Measurements from ENCODE around the gene COASY. TPM values are rescaled to one million over a fixed set of nuclear protein-coding genes. Genes with fewer than 3 reads are reported as not detected.
A peak's percentile ranks its signal among the peaks of the same experiment; 100 is the strongest.
"Not testable (repeated sequence)": the region's sequence is repeated elsewhere in the genome, so short reads cannot be mapped to it uniquely, and the experiment has no call there.

The COASY gene
- total RNA-seq, 1 experiment from 2014 or later: 131 TPM

- TF ChIP-seq MLX (CRISPR knock-in tag; IDR thresholded peaks at IDR 0.05): no peak
- TF ChIP-seq ERG (CRISPR knock-in tag; IDR thresholded peaks at IDR 0.05): no peak
- TF ChIP-seq FOXJ3 (CRISPR knock-in tag; IDR thresholded peaks at IDR 0.05; ENCODE audit: borderline replicate concordance): no peak
- no peak for TF ChIP-seq TP53 (CRISPR knock-in tag; IDR thresholded peaks at IDR 0.05)
- TF ChIP-seq ZNF121 (CRISPR knock-in tag; IDR thresholded peaks at IDR 0.05): no peak
- no peak for TF ChIP-seq NR2C2 (CRISPR knock-in tag; IDR thresholded peaks at IDR 0.05)
These were observed 7.5 kb upstream of the COASY start (continued) for GRCh38 chr17:42554250-42555121.

GRCh38 chr17:42555122-42555622 lies 6.8 kb upstream of the COASY start:
- no peak overlapping the region for H3K27ac Mint-ChIP-seq
- H3K4me1 Mint-ChIP-seq: peaks cover 12% of the 10 kb centered on the region
- peak overlapping the region; percentile 85 for H3K4me3 Mint-ChIP-seq
- no peak for TF ChIP-seq NR3C1 (CRISPR knock-in tag; conservative IDR thresholded peaks at IDR 0.05; ENCODE audit: low read depth)
- TF ChIP-seq NFYB (CRISPR knock-in tag; conservative IDR thresholded peaks at IDR 0.05; ENCODE audit: low read depth): no peak
- peak; percentile 86; the same call in 1 of the 2 replicates for TF ChIP-seq ZNF121 (CRISPR knock-in tag; IDR thresholded peaks at IDR 0.05)
- no peak for TF ChIP-seq RORB (CRISPR knock-in tag; IDR thresholded peaks at IDR 0.05)
- TF ChIP-seq TEAD1 (CRISPR knock-in tag; IDR thresholded peaks at IDR 0.05): no peak
- TF ChIP-seq TCF7 (CRISPR knock-in tag; IDR thresholded peaks at IDR 0.05; ENCODE audit: low read depth): no peak
- TF ChIP-seq AFF4 (CRISPR knock-in tag; IDR thresholded peaks at IDR 0.05; ENCODE audit: borderline replicate concordance): no peak
- TF ChIP-seq RELA (CRISPR knock-in tag; IDR thresholded peaks at IDR 0.05; ENCODE audit: borderline replicate concordance): no peak
- TF ChIP-seq GTF2I (CRISPR knock-in tag; conservative IDR thresholded peaks at IDR 0.05): peak; percentile 58; the same call in 1 of the 2 replicates
- TF ChIP-seq NR1H2 (CRISPR knock-in tag; IDR thresholded peaks at IDR 0.05): no peak
- no peaks in the 10 kb centered on the region for H3K27me3 Mint-ChIP-seq (ENCODE audit: low read depth)
- DNase-seq (ENCODE audit: low spot score): no peak
- ChIA-PET POLR2A (interaction anchor here (0.6 to 1.3 kb wide), 4 partner anchors 15 to 128 kb away, joined by 3 to 4 read pairs (median 3); partner anchors contain the start of gene TUBG1), CTCF (interaction anchor here (0.6 to 2.6 kb wide), 11 partner anchors 9 to 535 kb away, joined by 3 to 22 read pairs (median 5); partner anchors contain the start of genes CNTNAP1, NKIRAS2 and PSMC3IP)
- ATAC-seq: no peak
- H3K36me3 Mint-ChIP-seq: no peaks in the 10 kb centered on the region
- H3K9me3 Mint-ChIP-seq: no peaks in the 10 kb centered on the region

GRCh38 chr17:42555961-42556617 lies 5.9 kb upstream of the COASY start:
- H3K27me3 Mint-ChIP-seq (ENCODE audit: low read depth); H3K36me3 Mint-ChIP-seq; POLR2A ChIA-PET; H3K27ac Mint-ChIP-seq; H3K9me3 Mint-ChIP-seq; H3K4me1 Mint-ChIP-seq: not testable (repeated sequence)
- CTCF ChIA-PET: interaction anchor here (2.6 kb wide), 1 partner anchor 207 kb away, joined by 12 read pairs; no protein-coding TSS in a partner anchor
- peak; percentile 75 for ATAC-seq
- peak; percentile 77 for DNase-seq (ENCODE audit: low spot score)
- H3K4me3 Mint-ChIP-seq: peak overlapping the region; percentile 85

Data from WTC11 (cell line).